K562 (cell line): ENCODE results near the gene C4BPB. TPM values are rescaled to one million over a fixed set of nuclear protein-coding genes. Genes with fewer than 3 reads are reported as not detected.

ENCODE experiments used
- CBX1 ChIP-seq: sonication (generic); IDR thresholded peaks from 2 replicates; pipeline ENCODE4 v1.6.1; 2016; ENCODE audit warnings: antibody characterized with exemption, low read depth, mild to moderate bottlenecking
- EP300 ChIP-seq: IDR thresholded peaks from 2 replicates; pipeline ENCODE4 v1.6.1; 2012; ENCODE audit warnings: low read length, improper control_type of control experiment
- EP400 ChIP-seq: fragments of 450-650 bp; IDR thresholded peaks from 2 replicates; pipeline ENCODE4 v1.6.1; 2017; ENCODE audit warnings: antibody characterized with exemption, mild to moderate bottlenecking, moderate library complexity
- FOXK1 ChIP-seq: sonication (generic); formaldehyde crosslinking; IDR thresholded peaks from 2 replicates; pipeline ENCODE4 v1.8.0; 2022; ENCODE audit warnings: missing genetic modification reagents, mild to moderate bottlenecking, borderline replicate concordance
- GABPB1 ChIP-seq: sonication (generic); formaldehyde crosslinking; IDR thresholded peaks from 2 replicates; pipeline ENCODE4 v1.8.0; 2022; ENCODE audit warnings: mild to moderate bottlenecking, missing genetic modification reagents
- HMG20A ChIP-seq: fragments of 450-650 bp; formaldehyde crosslinking; conservative IDR thresholded peaks from 2 replicates; pipeline ENCODE4 v1.4.0; 2020; ENCODE audit warnings: mild to moderate bottlenecking, mixed read lengths
- NCOA1 ChIP-seq: fragments of 450-650 bp; IDR thresholded peaks from 2 replicates; pipeline ENCODE4 v1.6.1; 2016; ENCODE audit warnings: low read depth
- REST ChIP-seq, 2 experiments: fragments of 450-650 bp; formaldehyde crosslinking in 1 of 2; IDR thresholded peaks; 2 replicates each; pipeline versions ENCODE4 v1.4.0 to v1.6.1; 2014 to 2020; ENCODE audit warnings: mild to moderate bottlenecking in 2 of 2, borderline replicate concordance in 1 of 2, low read depth in 1 of 2
- ZBTB11 ChIP-seq, 3 experiments: fragments of 200-800 bp in 1 of 3; fragments of 250-450 bp in 1 of 3; fragments of 450-650 bp in 1 of 3; sonication (Bioruptor Pico) in 1 of 3; sonication (Bioruptor generic) in 1 of 3; formaldehyde crosslinking in 1 of 3; IDR thresholded peaks; 2 replicates each; pipeline versions ENCODE4 v1.6.1 to v1.8.0; 2016 to 2022; ENCODE audit warnings: mild to moderate bottlenecking in 2 of 3, missing genetic modification characterization in 2 of 3, missing compliant biosample characterization in 1 of 3, moderate library complexity in 1 of 3
- ZBTB43 ChIP-seq: sonication (generic); formaldehyde crosslinking; IDR thresholded peaks from 2 replicates; pipeline ENCODE4 v1.8.0; 2023; ENCODE audit warnings: mild to moderate bottlenecking, missing genetic modification reagents
- polyA plus RNA-seq, 8 experiments: library from polyadenylated mRNA; depleted of rRNA in 4 of 8; stranded (reverse) in 5 of 8; unstranded in 3 of 8; fragments of >200 nt; fragmentation: Nextera tagmentation in 2 of 8; fragmentation: Illumina TruSeq in 1 of 8; extraction: Ambion mirVana in 2 of 8; extraction: Trizol in 1 of 8; gene quantifications; 2 replicates each; pipeline versions ENCODE4 v1.2.1 to v1.2.3, GENCODE V29; 2011 to 2014; ENCODE audit warnings: inconsistent platforms in 1 of 8, missing spikeins in 1 of 8
- total RNA-seq, 7 experiments: library from RNA; depleted of rRNA in 6 of 7; stranded (reverse); fragments of >200 nt in 6 of 7; fragmentation: Illumina TruSeq in 2 of 7; extraction: Trizol in 2 of 7; gene quantifications; 2 replicates each; pipeline versions ENCODE4 v1.2.1 to v1.2.3, GENCODE V29; 2011 to 2021; ENCODE audit warnings: low replicate concordance in 1 of 7
- TF ChIP-seq, protein P1 (sequence below): sonication (generic); formaldehyde crosslinking; IDR thresholded peaks from 2 replicates; pipeline ENCODE4 v1.8.0; 2022; ENCODE audit warnings: missing genetic modification reagents, mild to moderate bottlenecking, moderate library complexity, borderline replicate concordance

The C4BPB gene
- total and polyA plus RNA-seq, 9 of the 15 experiments (the other 6 are each of a cell fraction or from before 2014, with no cell fraction given) = not detected

DNA sequence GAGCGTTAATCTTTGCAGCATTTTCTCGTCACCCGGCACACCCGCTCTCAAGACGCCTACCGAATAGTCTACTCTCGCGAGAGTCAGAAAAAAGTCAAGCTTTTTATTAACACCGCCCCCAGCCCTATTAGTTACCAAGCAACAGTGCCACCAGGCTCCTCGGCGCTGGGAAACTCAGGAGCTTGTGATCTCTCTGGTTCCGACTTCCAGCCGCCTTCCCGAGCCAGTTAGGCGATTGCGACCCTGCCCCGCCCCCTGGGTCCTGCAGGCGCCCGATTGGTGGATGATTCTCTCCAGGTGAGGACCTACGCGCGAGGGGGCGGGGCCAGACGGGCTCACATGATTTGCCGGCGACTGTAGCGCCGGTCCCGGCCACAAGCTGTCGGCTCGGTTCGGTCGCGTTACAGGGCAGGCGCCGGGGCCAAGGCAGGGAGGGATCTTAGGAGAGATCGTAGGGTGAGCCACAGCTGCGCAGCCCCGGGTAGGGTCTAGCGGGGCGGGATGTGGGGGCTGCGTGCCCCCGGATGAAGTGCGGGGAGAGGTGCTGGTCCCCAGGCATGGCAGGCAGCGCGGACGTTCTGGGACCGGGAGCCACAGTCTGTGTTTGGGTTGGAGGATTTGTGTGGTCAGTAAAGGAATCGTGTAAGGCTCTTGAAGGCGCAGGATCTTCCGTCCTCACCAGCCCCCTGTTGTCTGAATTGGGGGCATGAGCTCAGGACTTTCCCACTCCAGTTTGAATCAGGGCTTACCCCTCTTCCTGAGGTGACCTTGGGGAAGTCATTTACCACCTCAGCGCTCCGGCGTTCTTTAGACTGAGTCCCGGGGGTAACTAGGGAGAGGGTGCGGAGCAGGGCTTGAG lies 35.5 kb upstream of the C4BPB start, which contains the start of gene PFKFB2 (continued):
- TF ChIP-seq, protein P1, sequence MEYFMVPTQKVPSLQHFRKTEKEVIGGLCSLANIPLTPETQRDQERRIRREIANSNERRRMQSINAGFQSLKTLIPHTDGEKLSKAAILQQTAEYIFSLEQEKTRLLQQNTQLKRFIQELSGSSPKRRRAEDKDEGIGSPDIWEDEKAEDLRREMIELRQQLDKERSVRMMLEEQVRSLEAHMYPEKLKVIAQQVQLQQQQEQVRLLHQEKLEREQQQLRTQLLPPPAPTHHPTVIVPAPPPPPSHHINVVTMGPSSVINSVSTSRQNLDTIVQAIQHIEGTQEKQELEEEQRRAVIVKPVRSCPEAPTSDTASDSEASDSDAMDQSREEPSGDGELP (CRISPR knock-in tag) = peak; percentile 98
- TF ChIP-seq NCOA1 (peak; percentile 56; the same call in 1 of the 2 replicates), REST (IDR thresholded peaks at IDR 0.05; ENCODE audit: borderline replicate concordance) (peak; percentile 25; the same call in 1 of the 2 replicates), REST (CRISPR knock-in tag; IDR thresholded peaks at IDR 0.05; ENCODE audit: low read depth) (peak; percentile 73; the same call in 1 of the 2 replicates), ZBTB43 (CRISPR knock-in tag) (0 out of 2 replicates have a peak, but pooled peaks have one; percentile 50), EP400 (peak; percentile 70; the same call in 1 of the 2 replicates), FOXK1 (CRISPR knock-in tag) (peak; percentile 53; the same call in 1 of the 2 replicates), ZBTB11 (CRISPR knock-in tag; IDR thresholded peaks at IDR 0.05) (peak; percentile 52 to 98 (median 96); a peak in 5 of 6 replicates), HMG20A (CRISPR knock-in tag) (no peak), CBX1 (peak; percentile 43; the same call in 1 of the 2 replicates), GABPB1 (CRISPR knock-in tag) (peak; percentile 77), EP300 (no peak; the same call in 1 of the 2 replicates)
